Neuronal stem cell (in vitro differentiated cells): Measurements from ENCODE around the gene AP2A1.
A peak's percentile ranks its signal among the peaks of the same experiment; 100 is the strongest.
"Not testable (repeated sequence)": the region's sequence is repeated elsewhere in the genome, so short reads cannot be mapped to it uniquely, and the experiment has no call there.

Source experiments
- DNase-seq: peaks from one replicate; pipeline ENCODE4 v3.0.0-alpha.2; 2013; ENCODE audit warnings: low spot score
- H2AFZ ChIP-seq: one replicate; pipeline ENCODE4 v1.6.1; 2013; ENCODE audit warnings: mild to moderate bottlenecking, low read length, inconsistent platforms
- H2AK5ac ChIP-seq: 2 replicates; pipeline ENCODE4 v1.6.1; 2013; ENCODE audit warnings: low read depth, mild to moderate bottlenecking, inconsistent platforms, low read length, moderate library complexity, mixed read lengths
- H2BK120ac ChIP-seq: 2 replicates; pipeline ENCODE4 v1.6.1; 2013; ENCODE audit warnings: low read depth, mild to moderate bottlenecking, inconsistent platforms, low read length, moderate library complexity, mixed read lengths
- H2BK12ac ChIP-seq: one replicate; pipeline ENCODE4 v1.6.1; 2013; ENCODE audit warnings: low read length, inconsistent platforms
- H2BK15ac ChIP-seq: 2 replicates; pipeline ENCODE4 v1.6.1; 2013; ENCODE audit warnings: mild to moderate bottlenecking, low read length, inconsistent platforms, mixed read lengths
- H2BK5ac ChIP-seq: one replicate; pipeline ENCODE4 v1.6.1; 2013; ENCODE audit warnings: inconsistent platforms, mild to moderate bottlenecking, low read length, moderate library complexity
- H3K14ac ChIP-seq: one replicate; pipeline ENCODE4 v1.6.1; 2013; ENCODE audit warnings: low read length, inconsistent platforms
- H3K18ac ChIP-seq: 2 replicates; pipeline ENCODE4 v1.6.1; 2013; ENCODE audit warnings: low read length, inconsistent platforms
- H3K23ac ChIP-seq: 2 replicates; pipeline ENCODE4 v1.6.1; 2013; ENCODE audit warnings: low read depth, mild to moderate bottlenecking, mixed read lengths, low read length, inconsistent platforms; ENCODE audit not compliant: poor library complexity
- H3K27ac ChIP-seq: replicated peaks from 3 replicates; pipeline ENCODE4 v1.5.1; 2013; ENCODE audit warnings: low read length, inconsistent platforms
- H3K27me3 ChIP-seq, 3 experiments: 2 replicates each; pipeline ENCODE4 v1.6.1; 2013; ENCODE audit warnings: low read length in 3 of 3, mild to moderate bottlenecking in 2 of 3, inconsistent platforms in 1 of 3, low read depth in 1 of 3, mixed read lengths in 1 of 3, moderate library complexity in 1 of 3; ENCODE audit not compliant: control insufficient read depth in 3 of 3, insufficient read depth in 3 of 3
- H3K36me3 ChIP-seq, 2 donors: replicated peaks in 1 of 2; 2 replicates each; pipeline ENCODE4 v1.6.1; 2013; ENCODE audit warnings: low read length in 2 of 2; ENCODE audit not compliant: control insufficient read depth in 2 of 2, insufficient read depth in 2 of 2
- H3K4ac ChIP-seq: 2 replicates; pipeline ENCODE4 v1.6.1; 2013; ENCODE audit warnings: inconsistent platforms, mild to moderate bottlenecking, low read length, moderate library complexity
- H3K4me1 ChIP-seq, 2 donors: 1 replicate in 1 of 2; 2 replicates in 1 of 2; pipeline ENCODE4 v1.6.1; 2013; ENCODE audit warnings: low read length in 2 of 2, low read depth in 1 of 2; ENCODE audit not compliant: control insufficient read depth in 2 of 2, insufficient read depth in 1 of 2
- H3K4me2 ChIP-seq: one replicate; pipeline ENCODE4 v1.6.1; 2013; ENCODE audit warnings: mild to moderate bottlenecking, low read length, inconsistent platforms; ENCODE audit not compliant: insufficient read depth, poor library complexity, severe bottlenecking
- H3K4me3 ChIP-seq, 2 donors: 2 replicates each; pipeline ENCODE4 v1.5.1; 2013; ENCODE audit warnings: low read length in 2 of 2, mild to moderate bottlenecking in 2 of 2, inconsistent platforms in 1 of 2, moderate library complexity in 1 of 2
- H3K79me1 ChIP-seq: one replicate; pipeline ENCODE4 v1.6.1; 2013; ENCODE audit warnings: low read depth, mild to moderate bottlenecking, inconsistent platforms, low read length, moderate library complexity
- H3K9ac ChIP-seq: one replicate; pipeline ENCODE4 v1.6.1; 2013; ENCODE audit warnings: mild to moderate bottlenecking, low read depth, low read length, inconsistent platforms; ENCODE audit not compliant: poor library complexity
- H3K9me3 ChIP-seq, 2 donors: replicated peaks in 1 of 2; 2 replicates each; pipeline versions ENCODE3 to v1.6.1; 2013; ENCODE audit warnings: low read length in 2 of 2, mild to moderate bottlenecking in 2 of 2, inconsistent platforms in 1 of 2, low read depth in 1 of 2, mixed read lengths in 1 of 2, moderate library complexity in 1 of 2; ENCODE audit not compliant: control insufficient read depth in 2 of 2, insufficient read depth in 1 of 2
- H4K8ac ChIP-seq: one replicate; pipeline ENCODE4 v1.6.1; 2013; ENCODE audit warnings: low read depth, mild to moderate bottlenecking, inconsistent platforms, low read length, moderate library complexity
- H4K91ac ChIP-seq: one replicate; pipeline ENCODE4 v1.6.1; 2013; ENCODE audit warnings: low read length, low read depth, mild to moderate bottlenecking, inconsistent platforms; ENCODE audit not compliant: poor library complexity
- WGBS, 2 donors: extraction: QIAGEN DNeasy Blood & Tissue Kit; methylation state at CpG; one replicate each; pipeline ENCODE4 v1.1.7; 2013; ENCODE audit warnings: missing lambda C conversion rate in 2 of 2, mixed read lengths in 1 of 2; ENCODE audit not compliant: insufficient read length in 2 of 2, insufficient replicate concordance in 1 of 2; ENCODE audit errors: extremely low coverage in 2 of 2; 5-methylcytosine and 5-hydroxymethylcytosine counted together

AP2A1 gene

GRCh38 chr19:49818649-49819370 lies 52.0 kb downstream of the AP2A1 start:
- H3K4me1 ChIP-seq: peaks cover 5 to 7% of the 10 kb centered on the region in 2 donors
- no peak overlapping the region for H4K8ac ChIP-seq
- H2BK5ac ChIP-seq: peak overlapping the region; percentile 42
- no peak overlapping the region for H3K4ac ChIP-seq
- H3K27me3 ChIP-seq: no peaks in the 10 kb centered on the region
- no peak overlapping the region for H2BK120ac ChIP-seq
- H3K36me3 ChIP-seq: peaks cover 16 to 32% of the 10 kb centered on the region in 2 donors
- H2BK12ac ChIP-seq: no peak overlapping the region
- H3K9me3 ChIP-seq: no peaks in the 10 kb centered on the region
- peak overlapping the region; percentile 98 for H3K18ac ChIP-seq
- H3K23ac ChIP-seq: peak overlapping the region; percentile 90
- H2AK5ac ChIP-seq: peak overlapping the region; percentile 97
- H3K9ac ChIP-seq: peak overlapping the region; percentile 95
- H3K4me2 ChIP-seq: peak overlapping the region; percentile 69
- H3K79me1 ChIP-seq: peaks cover 11% of the 10 kb centered on the region
- no CpG with 5 or more reads among the region's 16 CpGs for WGBS, 2 donors
- no peak overlapping the region for H4K91ac ChIP-seq
- H3K4me3 ChIP-seq: peak overlapping the region; percentile 70 to 98
- H3K14ac ChIP-seq: peak overlapping the region; percentile 49
- peak overlapping the region; percentile 96 for H2AFZ ChIP-seq
- H3K27ac ChIP-seq: peak overlapping the region; percentile 91
- DNase-seq: no peak
- peak overlapping the region; percentile 75 for H2BK15ac ChIP-seq

- Histone ChIP-seq H3K36me3 (peaks cover 19 to 39% of the 10 kb centered on the region in 2 donors), H3K79me1 (peaks cover 11% of the 10 kb centered on the region), H2BK5ac (peak overlapping the region; percentile 42), H3K4me3 (peak overlapping the region in 1 of 2 donors; percentile 70), H3K9ac (peak overlapping the region; percentile 95), H3K4me2 (peak overlapping the region; percentile 69), H3K23ac (peak overlapping the region; percentile 10)
- not testable (repeated sequence) for H2BK15ac ChIP-seq, H2BK120ac ChIP-seq, H2BK12ac ChIP-seq, H2AK5ac ChIP-seq, H3K4me1 ChIP-seq, H2AFZ ChIP-seq, H3K27ac ChIP-seq, H3K18ac ChIP-seq, DNase-seq, H4K8ac ChIP-seq, H3K4ac ChIP-seq, H3K14ac ChIP-seq, H3K27me3 ChIP-seq, H3K9me3 ChIP-seq, H4K91ac ChIP-seq
- no CpG with 5 or more reads among the region's 7 CpGs for WGBS, 2 donors
Observed at GRCh38 chr19:49819452-49820115, 52.8 kb downstream of the AP2A1 start.

GRCh38 chr19:49820125-49820524 lies 53.3 kb downstream of the AP2A1 start:
- H4K8ac ChIP-seq: no peak overlapping the region
- H3K36me3 ChIP-seq: peaks cover 21 to 45% of the 10 kb centered on the region in 2 donors
- no peaks in the 10 kb centered on the region for H3K9me3 ChIP-seq
- no peak overlapping the region for H2AK5ac ChIP-seq
- WGBS, 2 donors: no CpG with 5 or more reads among the region's 10 CpGs
- no peak overlapping the region for H3K4me2 ChIP-seq
- H4K91ac ChIP-seq: no peak overlapping the region
- no peak overlapping the region for H2BK12ac ChIP-seq
- H2AFZ ChIP-seq: no peak overlapping the region
- no peak overlapping the region for H3K14ac ChIP-seq
- no peaks in the 10 kb centered on the region for H3K27me3 ChIP-seq
- peaks cover 13% of the 10 kb centered on the region for H3K79me1 ChIP-seq
- H3K9ac ChIP-seq: no peak overlapping the region
- H3K4ac ChIP-seq: no peak overlapping the region
- no peak overlapping the region for H3K27ac ChIP-seq
- no peak for DNase-seq
- no peak overlapping the region for H2BK5ac ChIP-seq
- H2BK120ac ChIP-seq: no peak overlapping the region
- peaks cover 5 to 7% of the 10 kb centered on the region in 2 donors for H3K4me1 ChIP-seq
- no peak overlapping the region for H3K18ac ChIP-seq
- H2BK15ac ChIP-seq: no peak overlapping the region
- no peak overlapping the region for H3K4me3 ChIP-seq
- H3K23ac ChIP-seq: no peak overlapping the region

- Histone ChIP-seq H2BK15ac (no peak overlapping the region), H2AK5ac (no peak overlapping the region), H3K4me1 (peaks cover 2 to 7% of the 10 kb centered on the region in 2 donors), H3K4ac (no peak overlapping the region), H3K14ac (no peak overlapping the region), H3K4me3 (no peak overlapping the region), H2AFZ (no peak overlapping the region), H4K8ac (no peak overlapping the region), H3K9me3 (no peaks in the 10 kb centered on the region), H3K23ac (no peak overlapping the region), H4K91ac (no peak overlapping the region), H3K27ac (no peak overlapping the region), H2BK120ac (no peak overlapping the region), H3K36me3 (peaks cover 34 to 70% of the 10 kb centered on the region in 2 donors), H3K4me2 (no peak overlapping the region), H2BK12ac (no peak overlapping the region), H3K27me3 (no peaks in the 10 kb centered on the region), H2BK5ac (no peak overlapping the region), H3K18ac (no peak overlapping the region), H3K9ac (no peak overlapping the region), H3K79me1 (peaks cover 23% of the 10 kb centered on the region)
- DNase-seq: no peak
- WGBS, 2 donors: no CpG with 5 or more reads among the region's 12 CpGs
Observed at GRCh38 chr19:49823472-49823871, 56.7 kb downstream of the AP2A1 start.
